Fibroblast of skin of right biceps (primary cell): ENCODE data around the gene RNF40.
A peak's percentile ranks its signal among the peaks of the same experiment; 100 is the strongest.

Experiments used
- DNase-seq: peaks from one replicate; pipeline ENCODE4 v3.0.0-alpha.2; 2013

The RNF40 gene

GRCh38 chr16:30764816-30765465 is 2.8 kb downstream of the RNF40 start:
- no peak for DNase-seq

DNA sequence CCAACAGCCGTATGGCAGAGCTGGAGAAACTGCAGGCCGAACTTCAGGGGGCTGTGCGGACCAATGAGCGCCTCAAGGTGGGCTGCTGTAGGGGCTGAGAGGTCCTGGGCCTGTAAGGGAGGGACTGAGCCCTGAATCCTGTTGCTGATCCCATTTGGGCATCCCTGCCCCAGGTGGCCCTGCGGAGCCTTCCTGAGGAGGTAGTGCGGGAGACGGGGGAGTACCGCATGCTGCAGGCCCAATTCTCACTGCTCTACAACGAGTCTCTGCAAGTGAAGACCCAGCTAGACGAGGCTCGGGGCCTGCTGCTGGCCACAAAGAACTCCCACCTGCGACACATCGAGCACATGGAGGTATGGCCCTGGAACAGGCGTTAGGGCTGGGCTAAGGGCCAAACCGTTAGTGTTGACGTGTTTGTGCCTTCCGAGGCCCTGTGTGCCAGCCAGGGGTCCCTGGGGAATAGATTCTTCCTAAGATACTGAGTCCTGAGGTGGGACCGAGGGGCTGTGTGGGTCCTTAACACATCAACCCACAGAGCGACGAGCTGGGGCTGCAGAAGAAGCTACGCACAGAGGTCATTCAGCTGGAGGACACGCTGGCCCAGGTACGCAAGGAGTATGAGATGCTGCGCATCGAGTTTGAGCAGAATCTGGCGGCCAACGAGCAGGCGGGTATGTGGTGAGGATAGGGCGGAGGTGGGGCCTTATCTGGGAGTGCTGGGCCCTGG is 4.2 kb downstream of the RNF40 start:
- DNase-seq: no peak

GRCh38 chr16:30766933-30767284 is 4.8 kb downstream of the RNF40 start:
- DNase-seq: no peak

- no peak for DNase-seq
Measured at GRCh38 chr16:30767767-30768465, 5.8 kb downstream of the RNF40 start.

GRCh38 chr16:30768583-30769181 is 6.6 kb downstream of the RNF40 start:
- DNase-seq: no peak

DNA sequence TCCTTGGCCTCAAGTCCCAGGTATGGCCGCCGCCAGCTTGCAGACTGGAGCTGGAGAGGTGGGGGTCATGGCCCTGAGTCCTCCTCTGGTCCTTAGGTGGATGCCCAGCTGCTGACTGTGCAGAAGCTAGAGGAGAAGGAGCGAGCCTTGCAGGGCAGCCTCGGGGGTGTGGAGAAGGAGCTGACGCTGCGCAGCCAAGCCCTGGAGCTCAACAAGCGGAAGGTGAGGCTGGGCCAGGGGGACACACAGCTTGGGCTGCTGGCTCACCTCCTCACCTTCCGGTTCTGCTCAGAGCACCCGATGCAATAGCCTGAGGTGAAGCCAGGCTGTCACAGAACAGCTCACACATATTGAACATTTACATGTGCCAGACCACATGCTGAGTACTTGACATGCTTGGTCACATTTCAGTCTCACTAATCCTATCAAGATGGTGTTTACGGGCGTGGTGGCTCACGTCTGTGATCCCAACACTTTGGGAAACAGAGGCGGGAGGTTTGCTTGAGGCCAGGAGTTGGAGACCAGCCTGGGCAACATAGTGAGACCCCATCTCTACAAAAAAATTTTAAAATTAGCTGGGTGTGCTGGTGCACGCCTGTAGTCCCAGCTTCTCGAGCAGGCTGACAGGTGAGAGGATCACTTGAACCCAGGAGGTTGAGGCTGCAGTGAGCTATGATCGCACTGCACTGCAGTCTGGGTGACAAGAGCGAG is 7.4 kb downstream of the RNF40 start:
- DNase-seq: no peak

GRCh38 chr16:30771726-30772125 is 9.6 kb downstream of the RNF40 start:
- DNase-seq: no peak

- no peak for DNase-seq
Measured at GRCh38 chr16:30773826-30774225, 11.7 kb downstream of the RNF40 start.

DNA sequence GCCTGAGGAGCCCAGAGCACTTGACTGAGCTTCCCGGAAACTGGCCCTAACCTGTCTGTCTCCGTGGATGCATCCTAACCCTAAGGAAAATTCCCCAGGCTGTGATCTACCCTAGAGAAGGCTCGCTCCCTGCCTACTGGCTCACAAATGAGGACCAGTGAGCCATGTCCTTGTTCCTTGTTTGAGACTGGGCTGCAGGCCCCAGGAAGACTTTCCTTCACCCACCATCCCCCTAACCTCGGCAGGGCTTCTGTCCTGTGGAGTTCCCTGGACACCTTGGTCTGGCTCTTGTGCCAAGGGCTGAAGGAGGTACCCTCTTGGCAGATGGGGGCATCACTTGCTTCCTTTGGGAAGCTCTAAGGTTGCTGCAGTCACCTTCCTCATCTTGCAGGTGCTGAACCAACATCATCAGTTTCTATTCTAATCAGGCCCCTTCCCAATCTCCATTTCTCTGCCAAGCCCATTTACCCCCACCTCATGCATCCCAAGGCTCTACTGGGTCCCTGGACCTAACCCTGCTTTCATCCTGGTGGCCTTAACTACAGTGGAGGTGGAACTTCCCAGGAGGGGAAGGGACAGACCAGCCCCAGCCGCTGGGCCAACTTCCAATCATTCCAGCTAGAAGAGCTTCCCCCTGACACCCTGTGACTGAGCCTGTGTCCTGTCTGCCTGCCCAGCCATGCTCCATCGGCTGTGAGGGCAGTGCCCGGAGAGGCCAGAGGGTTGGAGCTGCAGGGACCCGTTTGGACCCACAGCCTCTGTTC is 12.4 kb downstream of the RNF40 start:
- DNase-seq: no peak

DNA sequence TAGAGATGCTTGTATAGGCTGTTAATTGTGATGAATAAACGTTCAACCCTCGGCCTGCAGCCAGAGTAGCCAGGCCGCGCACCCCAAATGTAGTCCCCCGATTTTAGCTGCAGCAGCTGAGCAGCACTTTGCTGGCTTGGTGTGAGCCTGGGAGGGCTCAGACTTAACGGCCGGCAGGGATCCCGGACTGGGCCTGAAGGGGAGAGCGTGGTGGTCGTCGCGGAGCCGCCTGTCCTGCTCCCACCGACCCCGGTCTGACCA is 12.9 kb downstream of the RNF40 start:
- no peak for DNase-seq

DNA sequence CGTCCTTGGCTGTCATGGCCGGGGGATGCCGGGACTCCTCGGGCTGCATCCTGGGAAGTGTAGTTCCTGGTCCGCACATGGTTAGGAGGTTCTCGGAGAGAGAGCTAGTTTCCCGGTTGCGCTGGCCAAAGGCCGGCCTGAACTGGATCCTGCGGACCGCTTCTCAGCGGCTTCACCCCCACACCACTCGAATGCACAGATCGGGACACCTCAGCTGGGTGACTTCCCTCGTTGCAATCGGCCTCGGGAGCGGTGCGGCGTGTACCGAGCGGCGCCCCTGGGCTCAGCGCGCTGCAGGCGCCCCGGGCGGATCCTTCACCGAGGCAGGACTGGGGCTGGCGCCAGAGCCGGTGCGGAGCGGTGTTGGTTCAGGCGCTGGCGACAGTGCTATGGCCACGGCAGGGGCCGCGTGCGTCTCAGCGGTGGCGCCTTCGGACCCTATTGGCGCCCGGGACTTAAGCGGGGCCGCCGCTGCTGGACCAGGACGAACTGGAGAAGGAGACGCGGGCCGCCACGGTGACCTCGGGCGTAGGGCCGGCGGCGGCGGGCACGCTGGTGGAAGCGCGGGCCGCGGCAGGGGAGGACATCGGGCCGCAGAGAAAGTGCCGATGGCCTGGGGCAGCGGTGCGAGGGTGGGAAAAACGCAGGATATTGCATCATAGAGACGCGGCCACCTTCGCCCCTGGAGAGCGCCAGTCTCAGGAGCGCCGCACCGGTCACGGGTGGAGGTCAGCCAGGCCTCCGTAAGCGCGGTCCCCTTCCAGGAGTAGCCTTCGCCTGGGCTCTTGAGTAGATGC is 13.5 kb downstream of the RNF40 start:
- peak; percentile 86 for DNase-seq

DNA sequence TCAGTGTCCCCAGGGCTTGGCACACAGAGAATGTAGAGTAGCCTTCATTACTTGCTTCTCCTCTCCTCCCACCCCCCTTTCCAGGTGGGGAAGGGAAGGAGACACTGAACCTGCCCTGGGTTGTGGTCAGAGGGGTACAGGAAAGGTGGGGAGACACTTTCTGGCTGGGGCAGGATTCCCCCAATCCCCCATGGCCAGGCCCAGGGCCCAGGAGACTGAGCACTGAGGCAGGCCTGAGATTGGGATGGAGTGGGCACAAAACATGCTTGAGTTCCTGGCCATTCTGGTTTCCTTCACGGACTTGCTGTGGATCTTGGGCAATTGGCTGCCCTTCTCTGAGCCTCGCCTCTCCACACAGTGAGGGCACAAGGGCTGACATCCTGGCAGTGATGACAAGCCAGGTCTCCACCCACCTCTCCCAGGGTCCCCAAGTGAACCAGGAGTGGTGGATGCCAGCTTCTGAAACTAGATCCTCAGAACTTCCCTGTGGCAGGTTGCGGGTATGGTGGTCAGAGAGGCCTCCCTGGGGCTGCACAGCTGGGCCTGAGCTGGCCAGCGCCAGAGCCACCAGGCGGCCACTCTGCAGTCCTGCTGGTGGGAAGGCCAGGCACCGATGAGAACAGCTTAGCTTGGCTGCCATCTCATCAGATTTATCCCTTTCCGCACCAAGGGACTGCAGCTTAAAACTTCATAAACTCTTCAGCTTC is 15.6 kb downstream of the RNF40 start:
- DNase-seq: no peak

- DNase-seq: no peak
Measured at GRCh38 chr16:30778549-30779244, 16.6 kb downstream of the RNF40 start.

- DNase-seq: no peak
Measured at GRCh38 chr16:30779596-30779995, 17.5 kb downstream of the RNF40 start.

GRCh38 chr16:30780021-30780420 is 17.9 kb downstream of the RNF40 start:
- DNase-seq: no peak

- DNase-seq: no peak
Measured at GRCh38 chr16:30780549-30780948, 18.4 kb downstream of the RNF40 start.

DNA sequence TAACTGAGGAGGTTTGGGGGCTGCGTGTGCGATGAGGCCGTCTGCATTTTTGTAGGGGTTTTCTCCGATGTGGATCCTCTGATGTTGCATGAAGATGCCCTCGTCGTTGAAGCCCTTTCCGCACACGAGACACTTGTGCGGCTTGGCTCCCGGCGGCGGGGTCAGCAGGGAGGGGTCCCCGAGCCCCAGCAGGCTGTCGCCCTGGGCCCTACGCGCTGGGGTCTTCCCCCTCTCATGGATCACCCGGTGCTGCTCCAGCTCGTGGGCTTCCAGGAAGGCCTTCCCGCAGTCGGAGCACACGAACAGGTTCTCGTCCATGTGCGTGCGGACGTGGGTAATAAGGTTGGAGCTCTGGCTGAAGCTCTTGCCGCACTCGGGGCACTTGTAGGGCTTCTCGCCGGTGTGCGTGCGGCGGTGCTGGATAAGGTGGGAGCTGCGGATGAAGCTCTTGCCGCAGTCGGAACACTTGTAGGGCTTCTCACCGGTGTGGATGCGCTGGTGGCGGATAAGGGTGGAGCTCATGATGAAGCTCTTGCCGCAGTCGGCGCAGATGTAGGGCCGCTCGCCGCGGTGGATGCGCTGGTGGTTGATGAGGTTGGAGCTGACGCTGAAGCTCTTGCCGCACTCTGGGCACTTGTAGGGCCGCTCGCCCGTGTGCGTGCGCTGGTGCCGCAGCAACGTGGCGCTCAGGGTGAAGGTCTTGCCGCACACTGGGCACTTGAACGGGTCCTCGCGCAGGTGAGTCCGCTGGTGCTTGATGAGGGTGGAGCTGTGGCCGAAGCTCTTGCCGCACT is 20.6 kb downstream of the RNF40 start:
- DNase-seq: no peak

- no peak for DNase-seq
Measured at GRCh38 chr16:30783280-30784109, 21.4 kb downstream of the RNF40 start.

GRCh38 chr16:30784215-30784614 is 22.1 kb downstream of the RNF40 start:
- no peak for DNase-seq
